Neuronal stem cell (in vitro differentiated cells): Measurements from ENCODE around the gene WFDC1.

Experiments
- DNase-seq: peaks from one replicate; pipeline ENCODE4 v3.0.0-alpha.2; 2013; ENCODE audit warnings: low spot score
- H2AFZ ChIP-seq: one replicate; pipeline ENCODE4 v1.6.1; 2013; ENCODE audit warnings: mild to moderate bottlenecking, low read length, inconsistent platforms
- H2AK5ac ChIP-seq: 2 replicates; pipeline ENCODE4 v1.6.1; 2013; ENCODE audit warnings: low read depth, mild to moderate bottlenecking, inconsistent platforms, low read length, moderate library complexity, mixed read lengths
- H2BK120ac ChIP-seq: 2 replicates; pipeline ENCODE4 v1.6.1; 2013; ENCODE audit warnings: low read depth, mild to moderate bottlenecking, inconsistent platforms, low read length, moderate library complexity, mixed read lengths
- H2BK12ac ChIP-seq: one replicate; pipeline ENCODE4 v1.6.1; 2013; ENCODE audit warnings: low read length, inconsistent platforms
- H2BK15ac ChIP-seq: 2 replicates; pipeline ENCODE4 v1.6.1; 2013; ENCODE audit warnings: mild to moderate bottlenecking, low read length, inconsistent platforms, mixed read lengths
- H2BK5ac ChIP-seq: one replicate; pipeline ENCODE4 v1.6.1; 2013; ENCODE audit warnings: inconsistent platforms, mild to moderate bottlenecking, low read length, moderate library complexity
- H3K14ac ChIP-seq: one replicate; pipeline ENCODE4 v1.6.1; 2013; ENCODE audit warnings: low read length, inconsistent platforms
- H3K18ac ChIP-seq: 2 replicates; pipeline ENCODE4 v1.6.1; 2013; ENCODE audit warnings: low read length, inconsistent platforms
- H3K23ac ChIP-seq: 2 replicates; pipeline ENCODE4 v1.6.1; 2013; ENCODE audit warnings: low read depth, mild to moderate bottlenecking, mixed read lengths, low read length, inconsistent platforms; ENCODE audit not compliant: poor library complexity
- H3K27ac ChIP-seq: replicated peaks from 3 replicates; pipeline ENCODE4 v1.5.1; 2013; ENCODE audit warnings: low read length, inconsistent platforms
- H3K27me3 ChIP-seq, 3 experiments: 2 replicates each; pipeline ENCODE4 v1.6.1; 2013; ENCODE audit warnings: low read length in 3 of 3, mild to moderate bottlenecking in 2 of 3, inconsistent platforms in 1 of 3, low read depth in 1 of 3, mixed read lengths in 1 of 3, moderate library complexity in 1 of 3; ENCODE audit not compliant: control insufficient read depth in 3 of 3, insufficient read depth in 3 of 3
- H3K36me3 ChIP-seq, 2 donors: replicated peaks in 1 of 2; 2 replicates each; pipeline ENCODE4 v1.6.1; 2013; ENCODE audit warnings: low read length in 2 of 2; ENCODE audit not compliant: control insufficient read depth in 2 of 2, insufficient read depth in 2 of 2
- H3K4ac ChIP-seq: 2 replicates; pipeline ENCODE4 v1.6.1; 2013; ENCODE audit warnings: inconsistent platforms, mild to moderate bottlenecking, low read length, moderate library complexity
- H3K4me1 ChIP-seq, 2 donors: 1 replicate in 1 of 2; 2 replicates in 1 of 2; pipeline ENCODE4 v1.6.1; 2013; ENCODE audit warnings: low read length in 2 of 2, low read depth in 1 of 2; ENCODE audit not compliant: control insufficient read depth in 2 of 2, insufficient read depth in 1 of 2
- H3K4me2 ChIP-seq: one replicate; pipeline ENCODE4 v1.6.1; 2013; ENCODE audit warnings: mild to moderate bottlenecking, low read length, inconsistent platforms; ENCODE audit not compliant: insufficient read depth, poor library complexity, severe bottlenecking
- H3K4me3 ChIP-seq, 2 donors: 2 replicates each; pipeline ENCODE4 v1.5.1; 2013; ENCODE audit warnings: low read length in 2 of 2, mild to moderate bottlenecking in 2 of 2, inconsistent platforms in 1 of 2, moderate library complexity in 1 of 2
- H3K79me1 ChIP-seq: one replicate; pipeline ENCODE4 v1.6.1; 2013; ENCODE audit warnings: low read depth, mild to moderate bottlenecking, inconsistent platforms, low read length, moderate library complexity
- H3K9ac ChIP-seq: one replicate; pipeline ENCODE4 v1.6.1; 2013; ENCODE audit warnings: mild to moderate bottlenecking, low read depth, low read length, inconsistent platforms; ENCODE audit not compliant: poor library complexity
- H3K9me3 ChIP-seq, 2 donors: replicated peaks in 1 of 2; 2 replicates each; pipeline versions ENCODE3 to v1.6.1; 2013; ENCODE audit warnings: low read length in 2 of 2, mild to moderate bottlenecking in 2 of 2, inconsistent platforms in 1 of 2, low read depth in 1 of 2, mixed read lengths in 1 of 2, moderate library complexity in 1 of 2; ENCODE audit not compliant: control insufficient read depth in 2 of 2, insufficient read depth in 1 of 2
- H4K8ac ChIP-seq: one replicate; pipeline ENCODE4 v1.6.1; 2013; ENCODE audit warnings: low read depth, mild to moderate bottlenecking, inconsistent platforms, low read length, moderate library complexity
- H4K91ac ChIP-seq: one replicate; pipeline ENCODE4 v1.6.1; 2013; ENCODE audit warnings: low read length, low read depth, mild to moderate bottlenecking, inconsistent platforms; ENCODE audit not compliant: poor library complexity
- WGBS, 2 donors: extraction: QIAGEN DNeasy Blood & Tissue Kit; methylation state at CpG; one replicate each; pipeline ENCODE4 v1.1.7; 2013; ENCODE audit warnings: missing lambda C conversion rate in 2 of 2, mixed read lengths in 1 of 2; ENCODE audit not compliant: insufficient read length in 2 of 2, insufficient replicate concordance in 1 of 2; ENCODE audit errors: extremely low coverage in 2 of 2; 5-methylcytosine and 5-hydroxymethylcytosine counted together

The WFDC1 gene

DNA sequence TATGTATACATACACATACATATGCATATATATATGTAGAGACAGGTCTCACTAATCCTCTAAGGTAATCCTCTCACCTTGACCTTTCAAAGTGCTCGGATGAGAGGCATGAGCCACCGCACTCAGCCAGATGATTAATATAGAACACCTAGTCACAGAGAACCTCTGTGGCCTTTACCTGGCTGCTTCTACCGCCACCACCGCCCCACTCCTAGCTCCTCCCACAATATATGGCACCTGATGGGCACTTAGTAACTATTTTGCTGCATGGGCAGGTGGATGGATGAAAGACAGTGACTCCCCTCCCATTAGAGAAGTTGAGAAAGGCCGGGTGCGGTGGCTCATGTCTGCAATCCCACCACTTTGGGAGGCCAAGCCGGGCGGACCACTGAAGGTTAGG, 57.0 kb downstream of the WFDC1 start:
- Histone ChIP-seq H3K23ac (no peak overlapping the region), H3K27me3 (no peaks in the 10 kb centered on the region), H3K14ac (no peak overlapping the region), H2BK5ac (no peak overlapping the region), H2AK5ac (peak overlapping the region; percentile 19), H3K27ac (no peak overlapping the region), H3K18ac (no peak overlapping the region), H2BK120ac (no peak overlapping the region), H3K36me3 (no peaks in the 10 kb centered on the region), H3K4me2 (no peak overlapping the region), H3K9ac (no peak overlapping the region), H2BK12ac (no peak overlapping the region), H3K79me1 (no peaks in the 10 kb centered on the region), H2BK15ac (no peak overlapping the region), H3K9me3 (no peaks in the 10 kb centered on the region), H3K4ac (no peak overlapping the region), H2AFZ (no peak overlapping the region), H3K4me1 (peaks cover 10 to 17% of the 10 kb centered on the region in 2 donors), H3K4me3 (no peak overlapping the region), H4K8ac (no peak overlapping the region), H4K91ac (no peak overlapping the region)
- no peak for DNase-seq
- no CpG with 5 or more reads among the region's 8 CpGs for WGBS, 2 donors

- Histone ChIP-seq H4K91ac (no peak overlapping the region), H2BK5ac (no peak overlapping the region), H3K18ac (peak overlapping the region; percentile 69), H3K14ac (no peak overlapping the region), H3K9me3 (no peaks in the 10 kb centered on the region), H3K9ac (no peak overlapping the region), H4K8ac (no peak overlapping the region), H2BK120ac (no peak overlapping the region), H3K4ac (no peak overlapping the region), H2BK12ac (no peak overlapping the region), H2AFZ (no peak overlapping the region), H3K36me3 (no peaks in the 10 kb centered on the region), H3K79me1 (no peaks in the 10 kb centered on the region), H3K4me3 (no peak overlapping the region), H3K4me2 (no peak overlapping the region), H2AK5ac (peak overlapping the region; percentile 23), H2BK15ac (no peak overlapping the region), H3K27ac (no peak overlapping the region), H3K23ac (no peak overlapping the region), H3K27me3 (no peaks in the 10 kb centered on the region), H3K4me1 (peaks cover 29 to 31% of the 10 kb centered on the region in 2 donors)
- no CpG with 5 or more reads among the region's 6 CpGs for WGBS, 2 donors
- DNase-seq = no peak
Measured at GRCh38 chr16:84354306-84354705, 59.6 kb downstream of the WFDC1 start.

- Histone ChIP-seq H2BK120ac (no peak overlapping the region), H2BK12ac (no peak overlapping the region), H2BK15ac (no peak overlapping the region), H2BK5ac (no peak overlapping the region), H4K91ac (no peak overlapping the region), H3K27me3 (no peaks in the 10 kb centered on the region), H3K4me3 (no peak overlapping the region), H3K9ac (no peak overlapping the region), H3K36me3 (no peaks in the 10 kb centered on the region), H3K14ac (no peak overlapping the region), H3K4me2 (no peak overlapping the region), H3K4ac (no peak overlapping the region), H3K4me1 (peaks cover 32% of the 10 kb centered on the region in 2 donors), H3K18ac (no peak overlapping the region), H3K23ac (no peak overlapping the region), H2AFZ (no peak overlapping the region), H3K27ac (no peak overlapping the region), H4K8ac (no peak overlapping the region), H3K79me1 (no peaks in the 10 kb centered on the region), H3K9me3 (no peaks in the 10 kb centered on the region), H2AK5ac (no peak overlapping the region)
- WGBS, 2 donors = 100% methylated on average over 1 of the region's 2 CpGs
- no peak for DNase-seq
Measured at GRCh38 chr16:84355149-84355548, 60.5 kb downstream of the WFDC1 start.

DNA sequence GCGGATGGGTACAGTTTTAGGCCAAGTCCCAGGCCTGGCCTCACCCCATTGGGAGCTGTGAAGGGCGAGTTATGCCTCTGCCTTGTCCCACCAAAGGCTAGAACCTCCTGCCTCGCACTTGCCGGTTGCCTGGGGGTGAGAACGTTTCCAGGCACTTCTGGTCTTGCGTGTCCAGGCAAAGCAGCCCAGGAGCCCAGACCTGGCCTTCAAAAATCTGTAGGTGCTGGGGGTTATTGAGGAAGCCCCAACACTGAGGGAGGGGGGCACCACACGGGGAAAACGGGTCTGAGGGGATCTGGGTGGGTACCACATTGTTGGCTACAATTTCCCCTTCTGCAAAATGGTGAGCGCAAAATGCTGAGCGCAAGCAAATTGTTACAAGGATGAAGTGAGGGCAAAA, 61.5 kb downstream of the WFDC1 start:
- no peak overlapping the region for H3K14ac ChIP-seq
- H3K4me1 ChIP-seq = peaks cover 25 to 38% of the 10 kb centered on the region in 2 donors
- no peak overlapping the region for H4K91ac ChIP-seq
- H3K79me1 ChIP-seq = no peaks in the 10 kb centered on the region
- peak overlapping the region; percentile 93 for H2BK120ac ChIP-seq
- H2BK15ac ChIP-seq = peak overlapping the region; percentile 90
- DNase-seq = no peak
- H2BK12ac ChIP-seq = peak overlapping the region; percentile 87
- peak overlapping the region; percentile 97 for H2AK5ac ChIP-seq
- no peaks in the 10 kb centered on the region for H3K36me3 ChIP-seq
- no peak overlapping the region for H3K4ac ChIP-seq
- no peaks in the 10 kb centered on the region for H3K9me3 ChIP-seq
- peak overlapping the region; percentile 49 for H3K23ac ChIP-seq
- H3K9ac ChIP-seq = no peak overlapping the region
- H3K27ac ChIP-seq = peak overlapping the region; percentile 50
- no peaks in the 10 kb centered on the region for H3K27me3 ChIP-seq
- WGBS, 2 donors = no CpG with 5 or more reads among the region's 10 CpGs
- H4K8ac ChIP-seq = no peak overlapping the region
- H3K18ac ChIP-seq = peak overlapping the region; percentile 93
- H3K4me3 ChIP-seq = no peak overlapping the region
- no peak overlapping the region for H2AFZ ChIP-seq
- no peak overlapping the region for H3K4me2 ChIP-seq
- H2BK5ac ChIP-seq = peak overlapping the region; percentile 42
